Breast epithelium (tissue), 3 donors: ENCODE measurements around the gene BTBD10.

Source experiments
- POLR2A ChIP-seq: fragments of 450-650 bp; IDR thresholded peaks from one replicate; pipeline ENCODE4 v1.6.1; 2016; ENCODE audit warnings: antibody characterized with exemption, mild to moderate bottlenecking, moderate library complexity
- POLR2AphosphoS5 ChIP-seq, 3 donors: sonication (generic); formaldehyde crosslinking; IDR thresholded peaks; one replicate each; pipeline ENCODE4 v1.6.1; 2017; ENCODE audit warnings: antibody characterized with exemption in 3 of 3
- TF ChIP-seq, protein P1 (sequence below), 3 donors: fragments of 450-650 bp; IDR thresholded peaks; one replicate each; pipeline ENCODE4 v1.5.1; 2016 to 2017; ENCODE audit warnings: antibody characterized with exemption in 3 of 3, mild to moderate bottlenecking in 3 of 3, moderate library complexity in 3 of 3

DNA sequence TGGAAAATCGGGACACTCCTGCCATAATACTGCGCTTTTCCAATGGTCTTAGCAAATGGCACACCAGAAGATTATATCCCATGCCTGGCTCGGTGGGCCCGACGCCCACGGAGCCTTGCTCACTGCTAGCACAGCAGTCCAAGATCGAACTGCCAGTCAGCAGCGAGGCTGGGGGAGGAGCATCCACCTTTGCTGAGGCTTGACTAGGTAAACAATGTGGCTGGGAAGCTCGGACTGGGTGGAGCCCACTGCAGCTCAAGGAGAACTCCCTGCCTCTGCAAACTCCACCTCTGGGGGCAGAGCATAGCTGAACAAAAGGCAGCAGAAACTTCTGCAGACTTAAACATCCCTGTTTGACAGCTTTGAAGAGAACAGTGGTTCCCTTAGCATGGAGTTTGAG lies 17.2 kb upstream of the BTBD10 start:
- TF ChIP-seq, protein P1, sequence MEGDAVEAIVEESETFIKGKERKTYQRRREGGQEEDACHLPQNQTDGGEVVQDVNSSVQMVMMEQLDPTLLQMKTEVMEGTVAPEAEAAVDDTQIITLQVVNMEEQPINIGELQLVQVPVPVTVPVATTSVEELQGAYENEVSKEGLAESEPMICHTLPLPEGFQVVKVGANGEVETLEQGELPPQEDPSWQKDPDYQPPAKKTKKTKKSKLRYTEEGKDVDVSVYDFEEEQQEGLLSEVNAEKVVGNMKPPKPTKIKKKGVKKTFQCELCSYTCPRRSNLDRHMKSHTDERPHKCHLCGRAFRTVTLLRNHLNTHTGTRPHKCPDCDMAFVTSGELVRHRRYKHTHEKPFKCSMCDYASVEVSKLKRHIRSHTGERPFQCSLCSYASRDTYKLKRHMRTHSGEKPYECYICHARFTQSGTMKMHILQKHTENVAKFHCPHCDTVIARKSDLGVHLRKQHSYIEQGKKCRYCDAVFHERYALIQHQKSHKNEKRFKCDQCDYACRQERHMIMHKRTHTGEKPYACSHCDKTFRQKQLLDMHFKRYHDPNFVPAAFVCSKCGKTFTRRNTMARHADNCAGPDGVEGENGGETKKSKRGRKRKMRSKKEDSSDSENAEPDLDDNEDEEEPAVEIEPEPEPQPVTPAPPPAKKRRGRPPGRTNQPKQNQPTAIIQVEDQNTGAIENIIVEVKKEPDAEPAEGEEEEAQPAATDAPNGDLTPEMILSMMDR (IDR thresholded peaks at IDR 0.05) = no peak
- TF ChIP-seq POLR2AphosphoS5 (IDR thresholded peaks at IDR 0.05) (no peak), POLR2A (no peak)
